Heart left ventricle (tissue), 13 donors: ENCODE results near the gene GNB1L.

Experiments used
- CTCF ChIP-seq, 12 donors: fragments of 200-600 bp; sonication (generic) in 4 of 12; IDR thresholded peaks; one replicate each; pipeline versions ENCODE4 v1.5.0 to v1.8.0; 2018 to 2022; ENCODE audit warnings: antibody characterized with exemption in 12 of 12, mild to moderate bottlenecking in 5 of 12
- POLR2A ChIP-seq, 2 donors: fragments of 450-650 bp; IDR thresholded peaks; one replicate each; pipeline ENCODE4 v1.6.1; 2017; ENCODE audit warnings: antibody characterized with exemption in 2 of 2, mild to moderate bottlenecking in 2 of 2, moderate library complexity in 2 of 2
- donor health status: ischemic (EF 13 %, LVEDD 7.1; RV severe dilation, severe dysfunction).
- donor health status: DM: no; HTN: yes; CAD: no.
- donor health status: DM: no; HTN: no; CAD: no.
- donor health status: ischemic (EF 25% LVEDD 6.9; RV normal size, moderate dysfunction).
- donor health status: ischemic (EF 25% LVEDD 5.7; RV mildly dilated, moderate dysfunction).
- donor health status: ischemic (EF 35%, LVEDD 5.7; RV mildly dilated, moderate dysfunction).
- donor health status: nonischemic (EF 11% LVEDD 7.7; RV severe dilation, severe dysfunction).
- donor health status: DM: yes; HTN: yes; CAD: no.
- donor health status: PGD.
- donor health status: ischemic (EF 29% LVEDD 5.4; RV normal size, mild dysfunction).
- donor health status: nonischemic (EF 23%, LVEDD 6.1; RV moderate dilation, normal function).

GRCh38 chr22:19774628-19775027 lies 80.0 kb downstream of the GNB1L start:
- TF ChIP-seq CTCF (IDR thresholded peaks at IDR 0.05) (no peak), POLR2A (IDR thresholded peaks at IDR 0.05) (no peak)
